WTC11 (cell line): Measurements from ENCODE around the gene BMPER. TPM values are rescaled to one million over a fixed set of nuclear protein-coding genes. Genes with fewer than 3 reads are reported as not detected.

ENCODE experiments used
- ATAC-seq: fragments of 200-7000 bp; cut with Tn5 transposase; 2 replicates; pipeline ENCODE4 v1.10.0; 2021; ENCODE audit warnings: mild to moderate bottlenecking, moderate library complexity
- CTCF ChIA-PET: fragments of 300-600 bp; sonication (Branson Sonifier 250); formaldehyde crosslinking; loops from one replicate; lab custom pipeline; 2021; ENCODE audit warnings: antibody characterized with exemption; lab: Charles Lee
- POLR2A ChIA-PET: fragments of 350-600 bp; sonication (Branson Sonifier 250); formaldehyde crosslinking; loops from one replicate; lab custom pipeline; 2021; ENCODE audit warnings: antibody characterized with exemption; lab: Charles Lee
- DNase-seq: peaks from one replicate; pipeline ENCODE4 v3.0.0; 2021; ENCODE audit warnings: low spot score
- H3K27ac Mint-ChIP-seq: 2 replicates; pipeline ENCODE4 v1.8.0; 2021; ENCODE audit warnings: mixed read lengths
- H3K27me3 Mint-ChIP-seq: 2 replicates; pipeline ENCODE4 v1.8.0; 2021; ENCODE audit warnings: low read depth, mild to moderate bottlenecking, moderate library complexity, mixed read lengths
- H3K36me3 Mint-ChIP-seq: 2 replicates; pipeline ENCODE4 v1.8.0; 2021; ENCODE audit warnings: mixed read lengths
- H3K4me1 Mint-ChIP-seq: 2 replicates; pipeline ENCODE4 v1.8.0; 2022; ENCODE audit warnings: mixed read lengths
- H3K4me3 Mint-ChIP-seq: 2 replicates; pipeline ENCODE4 v1.8.0; 2021; ENCODE audit warnings: mild to moderate bottlenecking, moderate library complexity, mixed read lengths
- H3K9me3 Mint-ChIP-seq: 2 replicates; pipeline ENCODE4 v1.8.0; 2021; ENCODE audit warnings: mixed read lengths
- ATF2 ChIP-seq: sonication (generic); formaldehyde crosslinking; IDR thresholded peaks from 2 replicates; pipeline ENCODE4 v1.8.1; 2022; ENCODE audit warnings: low read depth, missing genetic modification reagents, borderline replicate concordance
- ESRRA ChIP-seq: sonication (generic); formaldehyde crosslinking; IDR thresholded peaks from 2 replicates; pipeline ENCODE4 v1.8.1; 2022; ENCODE audit warnings: mild to moderate bottlenecking, missing genetic modification reagents, borderline replicate concordance
- FOXK1 ChIP-seq: sonication (generic); formaldehyde crosslinking; IDR thresholded peaks from 2 replicates; pipeline ENCODE4 v1.8.0; 2022; ENCODE audit warnings: mild to moderate bottlenecking, moderate library complexity, missing genetic modification reagents
- FOXP4 ChIP-seq: sonication (generic); formaldehyde crosslinking; IDR thresholded peaks from 2 replicates; pipeline ENCODE4 v1.8.0; 2022; ENCODE audit warnings: mild to moderate bottlenecking, missing genetic modification reagents
- GTF2I ChIP-seq: fragments of 250-450 bp; sonication (Bioruptor Pico); conservative IDR thresholded peaks from 2 replicates; pipeline ENCODE4 v1.4.0; 2021; ENCODE audit warnings: mild to moderate bottlenecking
- HMGXB4 ChIP-seq: sonication (generic); formaldehyde crosslinking; IDR thresholded peaks from 2 replicates; pipeline ENCODE4 v1.8.1; 2023; ENCODE audit warnings: mild to moderate bottlenecking, moderate library complexity, missing genetic modification reagents
- JAZF1 ChIP-seq: fragments of 250-450 bp; sonication (Bioruptor Pico); IDR thresholded peaks from 2 replicates; pipeline ENCODE4 v1.9.0; 2021; ENCODE audit warnings: moderate library complexity, mild to moderate bottlenecking, inconsistent platforms
- NFYB ChIP-seq: sonication (generic); formaldehyde crosslinking; conservative IDR thresholded peaks from 2 replicates; pipeline ENCODE4 v1.8.0; 2022; ENCODE audit warnings: low read depth, missing genetic modification reagents
- NR3C1 ChIP-seq: sonication (generic); formaldehyde crosslinking; conservative IDR thresholded peaks from 2 replicates; pipeline ENCODE4 v1.8.1; 2023; ENCODE audit warnings: low read depth, mild to moderate bottlenecking, missing genetic modification reagents
- PREB ChIP-seq: sonication (generic); formaldehyde crosslinking; IDR thresholded peaks from 2 replicates; pipeline ENCODE4 v1.8.1; 2022; ENCODE audit warnings: mild to moderate bottlenecking, missing genetic modification reagents, moderate library complexity, borderline replicate concordance
- PRRX2 ChIP-seq: fragments of 250-450 bp; sonication (Bioruptor Pico); IDR thresholded peaks from 2 replicates; pipeline ENCODE4 v1.8.0; 2021; ENCODE audit warnings: mild to moderate bottlenecking
- SOX15 ChIP-seq: fragments of 250-450 bp; sonication (Bioruptor Pico); IDR thresholded peaks from 2 replicates; pipeline ENCODE4 v1.9.0; 2021; ENCODE audit warnings: mild to moderate bottlenecking
- SP1 ChIP-seq: sonication (generic); formaldehyde crosslinking; conservative IDR thresholded peaks from 2 replicates; pipeline ENCODE4 v1.8.1; 2022; ENCODE audit warnings: missing genetic modification reagents
- TCF7 ChIP-seq: sonication (generic); formaldehyde crosslinking; IDR thresholded peaks from 2 replicates; pipeline ENCODE4 v1.8.0; 2022; ENCODE audit warnings: mild to moderate bottlenecking, low read depth, missing genetic modification reagents, moderate library complexity
- TEAD4 ChIP-seq: sonication (generic); formaldehyde crosslinking; IDR thresholded peaks from 2 replicates; pipeline ENCODE4 v1.8.0; 2022; ENCODE audit warnings: mild to moderate bottlenecking, missing genetic modification reagents
- ZNF219 ChIP-seq: sonication (generic); formaldehyde crosslinking; IDR thresholded peaks from 2 replicates; pipeline ENCODE4 v1.8.0; 2023; ENCODE audit warnings: missing genetic modification reagents, mild to moderate bottlenecking, borderline replicate concordance
- ZNF423 ChIP-seq: fragments of 250-450 bp; sonication (Bioruptor Pico); IDR thresholded peaks from 2 replicates; pipeline ENCODE4 v2.1.2; 2022; ENCODE audit warnings: mild to moderate bottlenecking, moderate library complexity
- total RNA-seq: library from RNA; stranded (reverse); gene quantifications from 3 replicates; pipeline ENCODE4 v1.2.3, GENCODE V29; 2021
- TF ChIP-seq, protein P1 (sequence below): sonication (generic); formaldehyde crosslinking; IDR thresholded peaks from 2 replicates; pipeline ENCODE4 v1.8.1; 2023; ENCODE audit warnings: mild to moderate bottlenecking, missing genetic modification reagents, moderate library complexity
- TF ChIP-seq, protein P2 (sequence below): fragments of 250-450 bp; sonication (Bioruptor Pico); IDR thresholded peaks from 2 replicates; pipeline ENCODE4 v1.9.0; 2021; ENCODE audit warnings: mild to moderate bottlenecking

Gene BMPER
- total RNA-seq, 1 experiment from 2014 or later, result 1.9 TPM

- TF ChIP-seq FOXP4 (no peak), ZNF423 (CRISPR knock-in tag) (no peak)
Observed at GRCh38 chr7:34069676-34070075, 164.3 kb downstream of the BMPER start (continued).

GRCh38 chr7:34070511-34071323, 165.4 kb downstream of the BMPER start:
- POLR2A ChIA-PET, result no interaction called here
- Mint-ChIP-seq H3K27ac (no peak overlapping the region), H3K9me3 (peaks cover 12% of the 10 kb centered on the region), H3K27me3 (no peaks in the 10 kb centered on the region), H3K4me3 (no peak overlapping the region), H3K4me1 (peaks cover 37% of the 10 kb centered on the region), H3K36me3 (0 out of 2 replicates have a peak, but pooled peaks cover 2% of the 10 kb centered on the region)
- ATAC-seq (no peak), DNase-seq (no peak)
- TF ChIP-seq ZNF219 (CRISPR knock-in tag) (no peak), GTF2I (no peak), ESRRA (CRISPR knock-in tag) (no peak), FOXP4 (no peak), SOX15 (CRISPR knock-in tag) (no peak), FOXK1 (CRISPR knock-in tag) (no peak), PRRX2 (no peak), TEAD4 (CRISPR knock-in tag) (no peak), PREB (CRISPR knock-in tag) (no peak), NR3C1 (CRISPR knock-in tag) (no peak), JAZF1 (CRISPR knock-in tag) (no peak), HMGXB4 (CRISPR knock-in tag) (no peak), NFYB (CRISPR knock-in tag) (no peak), TCF7 (CRISPR knock-in tag) (no peak), SP1 (no peak), ATF2 (CRISPR knock-in tag) (no peak)
- TF ChIP-seq, protein P1, sequence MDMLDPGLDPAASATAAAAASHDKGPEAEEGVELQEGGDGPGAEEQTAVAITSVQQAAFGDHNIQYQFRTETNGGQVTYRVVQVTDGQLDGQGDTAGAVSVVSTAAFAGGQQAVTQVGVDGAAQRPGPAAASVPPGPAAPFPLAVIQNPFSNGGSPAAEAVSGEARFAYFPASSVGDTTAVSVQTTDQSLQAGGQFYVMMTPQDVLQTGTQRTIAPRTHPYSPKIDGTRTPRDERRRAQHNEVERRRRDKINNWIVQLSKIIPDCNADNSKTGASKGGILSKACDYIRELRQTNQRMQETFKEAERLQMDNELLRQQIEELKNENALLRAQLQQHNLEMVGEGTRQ (CRISPR knock-in tag), result no peak
- TF ChIP-seq, protein P2, sequence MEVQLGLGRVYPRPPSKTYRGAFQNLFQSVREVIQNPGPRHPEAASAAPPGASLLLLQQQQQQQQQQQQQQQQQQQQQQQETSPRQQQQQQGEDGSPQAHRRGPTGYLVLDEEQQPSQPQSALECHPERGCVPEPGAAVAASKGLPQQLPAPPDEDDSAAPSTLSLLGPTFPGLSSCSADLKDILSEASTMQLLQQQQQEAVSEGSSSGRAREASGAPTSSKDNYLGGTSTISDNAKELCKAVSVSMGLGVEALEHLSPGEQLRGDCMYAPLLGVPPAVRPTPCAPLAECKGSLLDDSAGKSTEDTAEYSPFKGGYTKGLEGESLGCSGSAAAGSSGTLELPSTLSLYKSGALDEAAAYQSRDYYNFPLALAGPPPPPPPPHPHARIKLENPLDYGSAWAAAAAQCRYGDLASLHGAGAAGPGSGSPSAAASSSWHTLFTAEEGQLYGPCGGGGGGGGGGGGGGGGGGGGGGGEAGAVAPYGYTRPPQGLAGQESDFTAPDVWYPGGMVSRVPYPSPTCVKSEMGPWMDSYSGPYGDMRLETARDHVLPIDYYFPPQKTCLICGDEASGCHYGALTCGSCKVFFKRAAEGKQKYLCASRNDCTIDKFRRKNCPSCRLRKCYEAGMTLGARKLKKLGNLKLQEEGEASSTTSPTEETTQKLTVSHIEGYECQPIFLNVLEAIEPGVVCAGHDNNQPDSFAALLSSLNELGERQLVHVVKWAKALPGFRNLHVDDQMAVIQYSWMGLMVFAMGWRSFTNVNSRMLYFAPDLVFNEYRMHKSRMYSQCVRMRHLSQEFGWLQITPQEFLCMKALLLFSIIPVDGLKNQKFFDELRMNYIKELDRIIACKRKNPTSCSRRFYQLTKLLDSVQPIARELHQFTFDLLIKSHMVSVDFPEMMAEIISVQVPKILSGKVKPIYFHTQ (CRISPR knock-in tag), result no peak
- CTCF ChIA-PET, result interaction anchor here (0.7 to 1.7 kb wide), 4 partner anchors 12 to 138 kb away, joined by 3 to 7 read pairs (median 3); no protein-coding TSS in a partner anchor
